HUES6 (cell line): ENCODE results near the gene PPCDC.

ENCODE experiments used
- H3K27ac ChIP-seq: 2 replicates; pipeline ENCODE4 v1.7.0; 2013; ENCODE audit warnings: low read depth, mild to moderate bottlenecking, low read length, inconsistent platforms
- H3K27me3 ChIP-seq: 2 replicates; pipeline ENCODE4 v1.6.1; 2013; ENCODE audit warnings: low read length; ENCODE audit not compliant: control insufficient read depth, insufficient read depth
- H3K36me3 ChIP-seq: 2 replicates; pipeline ENCODE4 v1.6.1; 2013; ENCODE audit warnings: low read length; ENCODE audit not compliant: control insufficient read depth, insufficient read depth
- H3K4me1 ChIP-seq: 2 replicates; pipeline ENCODE4 v1.6.1; 2013; ENCODE audit warnings: low read length; ENCODE audit not compliant: control insufficient read depth, insufficient read depth
- H3K4me3 ChIP-seq: 2 replicates; pipeline ENCODE4 v1.5.1; 2013; ENCODE audit warnings: low read depth, low read length
- H3K9ac ChIP-seq: one replicate; pipeline ENCODE4 v1.6.1; 2013; ENCODE audit warnings: mild to moderate bottlenecking, low read length
- H3K9me3 ChIP-seq: 2 replicates; pipeline ENCODE4 v1.6.1; 2013; ENCODE audit warnings: low read depth, low read length; ENCODE audit not compliant: control insufficient read depth, insufficient read depth

PPCDC gene

DNA sequence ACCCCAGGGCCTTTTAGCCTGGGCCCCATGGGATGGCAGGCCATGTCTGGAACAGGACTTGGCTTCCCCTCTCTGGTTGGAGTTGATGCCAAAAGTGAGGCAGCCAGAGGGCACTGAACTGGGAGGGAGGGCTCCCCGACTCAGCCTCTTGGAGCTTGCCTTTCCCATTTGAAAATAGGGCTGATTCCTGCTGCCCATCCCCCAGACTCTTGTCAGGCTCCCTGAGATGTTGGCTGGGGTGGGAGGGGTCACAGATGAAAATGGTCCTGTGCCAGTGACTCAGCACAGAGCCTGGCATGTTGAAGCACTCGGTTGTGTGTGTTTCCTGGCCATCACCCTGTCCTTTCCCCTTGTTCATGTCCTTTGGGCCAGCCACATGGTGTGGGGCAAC is 6.6 kb downstream of the PPCDC start:
- Histone ChIP-seq H3K9ac (peak overlapping the region; percentile 19), H3K27ac (no peak overlapping the region; the same call in 1 of the 2 replicates), H3K9me3 (no peaks in the 10 kb centered on the region), H3K36me3 (peaks cover 4% of the 10 kb centered on the region; the same call in 1 of the 2 replicates), H3K27me3 (no peaks in the 10 kb centered on the region), H3K4me3 (no peak overlapping the region), H3K4me1 (peaks cover 44% of the 10 kb centered on the region)

DNA sequence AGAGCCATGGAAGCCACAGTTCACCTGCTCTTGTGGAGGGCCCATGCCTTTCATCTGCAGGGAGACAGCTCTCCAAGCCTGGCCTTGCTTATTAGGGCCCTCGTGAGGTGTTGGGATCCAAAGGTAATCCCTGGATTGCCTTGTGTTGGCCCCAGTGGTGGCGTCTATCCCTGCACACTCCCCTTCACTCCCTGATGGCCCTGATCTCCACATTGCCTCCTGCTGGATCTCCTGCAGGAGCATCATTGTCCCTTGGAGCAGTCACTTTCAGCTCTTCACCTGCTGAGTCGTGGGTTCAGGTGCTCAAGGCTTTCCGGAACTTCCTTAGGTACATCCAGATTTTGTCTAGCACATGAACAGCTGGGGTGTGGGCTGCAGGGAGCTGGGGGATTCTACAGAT is 7.0 kb downstream of the PPCDC start:
- H3K9ac ChIP-seq, result no peak overlapping the region
- no peak overlapping the region for H3K4me3 ChIP-seq
- no peak overlapping the region for H3K27ac ChIP-seq

DNA sequence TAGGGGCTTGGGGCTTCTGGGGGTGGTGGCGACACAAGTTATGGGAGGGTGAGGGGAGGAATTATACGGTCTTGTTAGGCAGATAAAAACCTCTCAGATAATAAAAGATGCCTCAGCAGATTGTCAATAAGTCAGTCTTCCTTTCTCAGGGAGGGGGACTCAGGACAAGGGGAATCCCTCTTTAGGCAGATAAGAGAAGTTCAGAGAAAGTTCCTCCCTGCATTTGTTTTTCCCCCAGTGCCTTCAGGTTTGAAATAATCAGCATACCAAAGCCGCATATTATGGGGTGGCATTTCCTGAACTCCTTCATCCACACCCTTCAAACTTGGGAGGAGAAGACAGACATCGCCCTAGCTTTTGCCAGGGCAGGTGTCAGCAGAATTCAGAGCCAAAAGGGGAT is 8.5 kb downstream of the PPCDC start:
- Histone ChIP-seq H3K9ac (no peak overlapping the region), H3K36me3 (peaks cover 4% of the 10 kb centered on the region; the same call in 1 of the 2 replicates), H3K27me3 (no peaks in the 10 kb centered on the region), H3K4me1 (peaks cover 49% of the 10 kb centered on the region), H3K9me3 (no peaks in the 10 kb centered on the region), H3K27ac (no peak overlapping the region), H3K4me3 (no peak overlapping the region)

More for the DNA sequence above, 7.0 kb downstream of the PPCDC start:
- Histone ChIP-seq H3K4me1 (peaks cover 44% of the 10 kb centered on the region), H3K9me3 (no peaks in the 10 kb centered on the region), H3K27me3 (no peaks in the 10 kb centered on the region), H3K36me3 (peaks cover 4% of the 10 kb centered on the region; the same call in 1 of the 2 replicates)

DNA sequence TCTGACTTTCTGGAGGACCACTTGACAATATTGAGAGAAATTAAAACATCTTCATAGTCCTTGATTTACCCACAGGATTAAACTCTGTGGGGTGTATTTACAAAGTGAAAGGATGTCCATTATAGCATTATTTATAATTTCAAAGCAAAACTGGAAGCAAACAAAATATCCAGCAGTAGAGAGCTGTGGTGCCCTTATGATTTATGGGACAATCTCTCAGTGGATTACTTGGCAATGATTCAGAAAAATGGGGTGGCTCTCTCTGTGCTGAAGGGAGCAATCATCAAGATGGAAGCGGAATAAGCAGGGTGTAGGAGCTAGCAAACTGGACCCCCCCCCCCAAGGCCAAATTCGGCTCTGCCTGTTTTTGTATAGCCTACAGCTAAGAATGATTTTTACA is 9.0 kb downstream of the PPCDC start:
- peaks cover 52% of the 10 kb centered on the region for H3K4me1 ChIP-seq
- H3K27ac ChIP-seq, result no peak overlapping the region
- no peaks in the 10 kb centered on the region for H3K9me3 ChIP-seq

DNA sequence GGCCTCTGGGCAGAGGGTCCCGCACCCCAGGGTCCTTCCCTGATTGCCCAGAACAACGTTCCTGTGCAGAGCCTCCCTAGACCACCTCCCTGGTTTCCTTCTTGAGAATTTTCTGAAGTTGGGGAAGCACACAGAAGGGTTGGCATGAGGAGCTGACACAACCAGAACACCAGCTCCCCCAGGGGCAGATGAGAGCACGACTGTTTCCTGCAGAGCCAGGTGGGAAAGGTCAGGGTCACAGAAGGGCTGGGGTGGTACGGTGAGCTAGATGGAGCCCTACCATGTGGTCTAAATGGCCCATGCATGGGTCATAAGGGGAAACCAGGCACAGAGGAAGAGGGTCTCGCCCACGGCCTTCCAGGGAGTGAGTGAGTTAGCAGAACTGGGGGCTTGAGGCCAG is 10.4 kb downstream of the PPCDC start:
- Histone ChIP-seq H3K9me3 (no peaks in the 10 kb centered on the region), H3K27ac (no peak overlapping the region), H3K4me1 (peaks cover 46% of the 10 kb centered on the region), H3K27me3 (no peaks in the 10 kb centered on the region), H3K4me3 (no peak overlapping the region), H3K9ac (no peak overlapping the region), H3K36me3 (peaks cover 4% of the 10 kb centered on the region; the same call in 1 of the 2 replicates)

More for the DNA sequence above, 9.0 kb downstream of the PPCDC start:
- Histone ChIP-seq H3K9ac (no peak overlapping the region), H3K4me3 (no peak overlapping the region), H3K36me3 (peaks cover 4% of the 10 kb centered on the region; the same call in 1 of the 2 replicates), H3K27me3 (no peaks in the 10 kb centered on the region)

DNA sequence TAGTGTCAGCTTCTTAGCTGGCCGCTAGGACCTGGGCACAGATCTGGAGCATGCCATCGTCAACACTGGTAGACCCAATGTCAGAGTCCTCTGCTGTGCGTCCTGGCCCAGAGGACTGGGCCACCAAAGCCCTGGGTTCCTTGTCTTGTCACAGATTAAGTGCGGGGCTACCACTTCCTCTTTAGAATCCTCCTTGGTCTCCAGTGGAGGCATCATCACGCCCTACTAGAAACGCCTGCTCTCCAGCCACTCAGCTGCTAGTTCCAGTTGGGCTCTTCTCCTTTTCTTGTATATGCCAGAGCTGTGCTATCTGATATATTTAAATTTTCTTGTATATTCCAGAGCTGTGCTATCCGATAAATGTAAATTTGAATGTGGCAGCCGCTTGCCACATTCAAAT is 11.2 kb downstream of the PPCDC start:
- Histone ChIP-seq H3K9ac (no peak overlapping the region), H3K4me1 (peaks cover 43% of the 10 kb centered on the region)

DNA sequence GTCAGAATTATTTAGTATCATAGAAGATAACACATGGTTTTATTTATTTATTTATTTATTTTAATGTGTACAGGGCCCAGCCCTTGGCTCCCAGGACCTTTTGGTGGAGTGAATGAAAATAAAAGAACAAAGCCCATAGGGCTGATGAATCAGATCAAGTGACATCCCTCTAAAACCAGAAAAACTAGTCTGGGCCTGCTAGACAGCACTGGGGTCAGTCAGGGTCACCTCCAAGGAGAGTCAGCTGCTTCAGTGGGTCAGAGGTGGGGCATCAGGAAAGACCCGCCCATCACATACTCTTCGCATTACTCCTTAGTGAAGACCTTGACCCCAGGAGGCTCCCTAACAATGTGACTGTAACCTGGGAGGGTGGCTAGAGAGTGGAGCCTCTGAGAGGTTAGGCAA is 12.8 kb downstream of the PPCDC start:
- no peaks in the 10 kb centered on the region for H3K27me3 ChIP-seq
- no peaks in the 10 kb centered on the region for H3K9me3 ChIP-seq
- H3K9ac ChIP-seq, result no peak overlapping the region
- peaks cover 4% of the 10 kb centered on the region; the same call in 1 of the 2 replicates for H3K36me3 ChIP-seq
- peaks cover 27% of the 10 kb centered on the region for H3K4me1 ChIP-seq
- H3K4me3 ChIP-seq, result no peak overlapping the region
- no peak overlapping the region for H3K27ac ChIP-seq

More for the DNA sequence above, 11.2 kb downstream of the PPCDC start:
- Histone ChIP-seq H3K9me3 (no peaks in the 10 kb centered on the region), H3K36me3 (peaks cover 4% of the 10 kb centered on the region; the same call in 1 of the 2 replicates), H3K27me3 (no peaks in the 10 kb centered on the region), H3K4me3 (no peak overlapping the region), H3K27ac (no peak overlapping the region)

DNA sequence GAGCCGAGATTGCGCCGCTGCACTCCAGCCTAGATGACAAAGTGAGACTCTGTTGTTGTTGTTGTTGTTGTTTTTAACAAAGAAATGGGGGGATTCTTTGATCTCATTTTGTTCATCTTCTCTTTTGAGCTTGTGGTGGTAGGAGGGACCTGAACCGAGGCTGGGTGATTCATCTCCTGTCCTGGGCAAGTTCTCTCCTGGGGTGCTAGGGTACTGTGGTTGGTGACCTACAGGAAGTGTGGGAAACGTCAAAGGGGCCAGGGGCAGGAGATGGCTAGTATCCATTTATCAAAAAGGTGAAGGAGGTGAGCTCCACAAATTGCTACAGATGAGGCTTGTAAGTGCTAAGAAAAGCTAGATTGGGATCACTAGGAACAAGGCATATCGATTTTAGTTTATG is 14.3 kb downstream of the PPCDC start:
- Histone ChIP-seq H3K9me3 (no peaks in the 10 kb centered on the region), H3K9ac (no peak overlapping the region), H3K4me3 (no peak overlapping the region), H3K36me3 (peaks cover 4% of the 10 kb centered on the region; the same call in 1 of the 2 replicates), H3K27ac (no peak overlapping the region), H3K27me3 (no peaks in the 10 kb centered on the region), H3K4me1 (peaks cover 16% of the 10 kb centered on the region; the same call in 1 of the 2 replicates)

DNA sequence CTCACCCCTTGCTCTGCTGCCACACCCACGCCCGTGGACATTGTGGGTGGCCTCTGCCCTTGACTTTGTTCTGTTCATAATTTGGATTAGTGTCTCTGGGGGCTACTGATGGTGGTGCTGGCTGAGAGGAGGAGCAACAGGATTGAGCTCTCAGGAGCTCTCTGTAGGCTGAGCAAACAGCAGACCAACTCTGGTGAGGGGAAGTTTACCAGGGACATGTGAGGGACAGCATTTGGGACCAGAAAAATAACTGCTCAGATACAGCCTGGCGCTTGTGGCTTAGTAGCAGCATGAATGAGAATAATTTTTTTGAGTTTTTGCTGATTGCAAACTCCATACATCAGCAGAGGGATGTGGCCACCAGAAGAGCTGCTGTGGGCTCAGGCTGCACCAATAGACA is 14.8 kb downstream of the PPCDC start:
- no peak overlapping the region for H3K27ac ChIP-seq
- peaks cover 22% of the 10 kb centered on the region; the same call in 1 of the 2 replicates for H3K4me1 ChIP-seq
- H3K9me3 ChIP-seq, result no peaks in the 10 kb centered on the region
- peaks cover 4% of the 10 kb centered on the region; the same call in 1 of the 2 replicates for H3K36me3 ChIP-seq
- no peaks in the 10 kb centered on the region for H3K27me3 ChIP-seq
- no peak overlapping the region for H3K4me3 ChIP-seq
- H3K9ac ChIP-seq, result no peak overlapping the region

DNA sequence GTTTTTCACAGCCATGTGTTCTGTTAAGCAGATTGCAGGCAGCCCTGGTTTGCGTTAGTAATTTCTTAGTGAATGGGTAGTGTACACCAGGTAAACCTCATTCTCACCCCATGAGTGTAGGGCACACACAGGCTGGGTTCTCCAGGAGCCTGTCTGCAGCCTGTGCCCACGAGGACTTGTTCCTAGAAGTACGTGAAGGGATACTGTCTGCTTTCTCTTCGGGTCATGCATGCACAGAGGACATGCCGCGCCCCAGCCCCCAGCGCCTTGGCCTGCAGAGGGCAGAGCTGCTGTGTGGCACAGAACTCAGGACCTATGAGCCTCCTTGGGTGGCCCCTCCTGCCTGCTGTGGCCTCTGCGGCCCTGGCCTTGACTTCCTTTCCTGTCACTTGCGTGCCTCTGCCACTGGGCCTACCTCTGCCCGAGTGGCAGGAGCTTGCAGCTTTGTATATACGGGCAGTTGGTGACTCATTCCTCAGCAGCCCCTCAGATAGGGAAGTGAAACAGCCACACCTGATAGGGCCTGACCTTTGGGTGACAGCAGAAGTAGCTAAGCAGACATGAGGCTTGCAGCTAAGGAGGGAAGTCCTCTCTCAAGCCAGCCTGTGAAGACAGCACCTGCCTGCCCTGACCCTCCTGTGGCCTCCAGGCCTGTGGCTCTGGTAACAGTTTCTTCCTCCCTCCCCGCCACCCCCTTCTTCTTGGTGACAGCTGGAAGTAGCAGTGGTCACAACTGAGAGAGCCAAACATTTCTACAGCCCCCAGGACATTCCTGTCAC is 19.5 kb downstream of the PPCDC start:
- Histone ChIP-seq H3K27me3 (no peaks in the 10 kb centered on the region), H3K36me3 (peaks cover 9% of the 10 kb centered on the region; the same call in 1 of the 2 replicates), H3K9me3 (no peaks in the 10 kb centered on the region), H3K27ac (no peak overlapping the region), H3K4me1 (peaks cover 28% of the 10 kb centered on the region), H3K4me3 (no peak overlapping the region), H3K9ac (no peak overlapping the region)

DNA sequence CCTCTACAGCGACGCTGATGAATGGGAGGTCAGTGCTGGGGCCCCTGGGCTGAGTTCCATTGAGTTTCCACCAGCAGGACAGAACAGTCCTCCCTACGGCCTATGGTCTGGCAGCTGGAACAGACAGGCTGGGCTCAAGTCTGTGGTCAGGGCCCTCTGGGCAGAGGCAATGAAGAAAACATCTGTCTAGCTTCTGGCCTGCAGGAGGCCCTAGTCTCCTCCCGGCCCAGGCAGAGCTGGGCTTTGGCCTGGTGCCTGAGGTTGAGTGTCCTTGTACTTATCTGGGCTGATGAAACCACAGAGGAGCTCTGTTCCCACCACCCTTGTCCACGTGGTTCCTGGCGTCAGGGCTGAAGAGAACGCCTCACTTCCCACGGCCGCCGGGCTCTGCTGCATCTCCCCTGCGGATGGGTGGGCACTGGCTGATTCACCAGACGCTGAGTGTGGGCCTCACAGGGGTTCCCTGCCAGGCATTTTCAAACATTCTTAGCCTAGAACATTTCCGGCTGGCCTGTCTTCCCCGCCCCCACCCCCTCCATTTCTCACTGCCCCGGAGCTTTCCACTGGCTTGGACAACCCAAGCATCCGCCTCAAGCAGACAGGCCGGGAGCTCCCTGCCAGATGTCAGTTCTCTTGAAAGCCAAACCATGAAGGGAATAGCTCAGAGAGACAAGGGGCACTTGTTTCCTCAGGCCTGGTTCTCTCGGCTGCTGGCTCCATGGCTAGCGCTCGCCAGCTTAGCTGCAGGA is 20.3 kb downstream of the PPCDC start:
- Histone ChIP-seq H3K4me1 (peaks cover 28% of the 10 kb centered on the region), H3K27ac (no peak overlapping the region), H3K27me3 (no peaks in the 10 kb centered on the region), H3K4me3 (no peak overlapping the region), H3K9ac (no peak overlapping the region), H3K9me3 (no peaks in the 10 kb centered on the region), H3K36me3 (peaks cover 13% of the 10 kb centered on the region)
